Posterior vena cava (tissue), 2 donors: ENCODE measurements around the gene CEACAM21. TPM values are rescaled to one million over a fixed set of nuclear protein-coding genes. Genes with fewer than 3 reads are reported as not detected.

ENCODE experiments used
- DNase-seq: peaks from one replicate; pipeline ENCODE4 v3.0.0-alpha.2; 2020; ENCODE audit warnings: low spot score
- intact Hi-C, 2 donors: fragments of 100-400 bp; cut with DNase I; formaldehyde crosslinking; loops; one replicate each; pipeline versions ENCODE4 v1.14.1 to v1.14.2; 2022 to 2023
- long read RNA-seq, 2 donors: library from polyadenylated mRNA; unstranded; transcript quantifications; one replicate each; pipeline ENCODE4 v2.0.0, GENCODE V29; 2020 to 2021
- total RNA-seq, 2 donors: library from RNA; stranded (reverse); fragmentation: NEBNext Ultra II Directional; extraction: Animal tissue kit (Norgen Biotek cat#: 25700); gene quantifications; one replicate each; pipeline ENCODE4 v1.2.1, GENCODE V29; 2021
- donor health status: DM: yes; HTN: yes; CAD: no.
- donor health status: DM: yes; HTN: yes; CAD: no.

The CEACAM21 gene
- total RNA-seq = 1 to 10 TPM in 1 of 2 donors, under 1 TPM in 1; 0.48 to 2.5 TPM
- long read RNA-seq, donor 1 = 0 reads
- long read RNA-seq, donor 2, partial matches to known transcripts = 2 of 4 reads
- long read RNA-seq, donor 2, other reads (novel, unspliced or antisense) = 2 of 4 reads

DNA sequence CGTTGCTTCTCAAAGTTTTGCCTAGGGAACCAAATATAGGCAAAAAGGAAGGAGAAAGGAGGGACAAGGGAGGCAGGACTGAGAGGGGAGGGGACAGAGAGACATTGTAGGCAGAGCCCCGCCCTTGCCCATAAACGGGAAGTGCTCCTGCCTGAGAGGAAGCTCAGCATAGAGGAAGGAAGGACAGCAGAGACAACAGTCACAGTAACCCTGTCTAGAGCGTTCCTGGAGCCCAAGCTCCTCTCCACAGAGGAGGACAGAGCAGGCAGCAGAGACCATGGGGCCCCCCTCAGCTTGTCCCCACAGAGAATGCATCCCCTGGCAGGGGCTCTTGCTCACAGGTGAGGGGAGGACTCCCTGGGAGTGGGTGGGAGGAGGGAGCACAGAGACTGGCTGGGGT is at the start of gene CEACAM21:
CEACAM21 (plus strand) TSS at position 169 of the 400 bp plus-strand sequence; CDS start at position 278, 109 bp downstream.
- intact Hi-C loops = no loop called here
- no peak for DNase-seq

DNA sequence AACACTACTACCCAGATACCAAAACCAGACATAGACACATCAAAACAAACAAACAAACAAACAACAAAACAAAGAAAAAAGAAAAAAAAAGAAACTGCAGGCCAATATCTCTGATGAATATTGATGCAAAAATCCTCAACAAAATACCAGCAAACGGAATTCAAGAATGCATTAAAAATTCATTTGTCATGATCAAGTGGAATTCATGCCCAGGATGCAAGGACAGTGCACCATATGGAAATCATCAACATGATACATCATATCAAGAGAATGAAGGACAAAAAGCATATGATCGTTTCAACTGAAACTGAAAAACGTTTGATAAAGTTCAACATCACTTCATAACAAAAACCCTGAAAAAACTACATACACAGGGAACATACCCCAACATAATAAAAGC is 48.9 kb upstream of the CEACAM21 start:
- intact Hi-C loops = no loop called here
- DNase-seq = no peak

DNA sequence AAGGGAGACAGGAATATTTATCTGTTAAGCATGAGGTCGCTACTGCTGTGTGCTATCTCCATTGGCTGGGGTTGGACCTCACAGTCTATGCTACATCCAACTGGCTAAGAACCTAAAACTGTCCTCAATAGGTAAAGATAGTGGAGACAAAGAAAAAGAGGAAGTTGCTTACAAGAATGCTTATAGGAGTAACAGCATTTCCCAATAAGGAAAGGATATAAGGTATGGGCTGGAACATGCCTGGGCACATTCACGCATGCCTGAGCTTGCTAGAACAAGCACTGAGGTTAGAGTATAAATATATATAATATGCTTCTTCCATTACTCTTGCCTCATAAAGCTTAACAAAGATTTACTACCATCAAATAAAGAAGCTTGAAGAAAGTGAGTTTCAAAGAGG is 47.9 kb upstream of the CEACAM21 start:
- intact Hi-C loops = no loop called here
- DNase-seq = no peak

- no peak for DNase-seq
- intact Hi-C loops = no loop called here
Measured at GRCh38 chr19:41529484-41530183, 46.3 kb upstream of the CEACAM21 start.

DNA sequence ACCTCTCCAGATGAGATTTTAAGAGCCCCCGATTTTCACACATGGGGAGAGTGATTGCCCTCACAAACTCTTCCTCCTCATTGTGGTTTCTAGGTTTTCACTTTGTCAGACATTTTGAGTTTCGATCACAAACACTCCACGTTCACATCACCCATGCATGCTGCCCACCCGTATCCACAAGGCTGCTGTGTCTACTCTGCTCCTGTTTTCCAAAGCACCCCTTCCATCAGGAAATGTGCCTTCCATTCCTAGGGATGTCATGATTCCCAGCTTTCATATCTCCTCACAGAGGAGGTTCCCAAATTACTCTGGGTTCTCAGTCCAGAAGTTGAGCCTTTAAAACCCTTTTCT is 45.8 kb upstream of the CEACAM21 start:
- DNase-seq = no peak
- intact Hi-C loops = no loop called here

DNA sequence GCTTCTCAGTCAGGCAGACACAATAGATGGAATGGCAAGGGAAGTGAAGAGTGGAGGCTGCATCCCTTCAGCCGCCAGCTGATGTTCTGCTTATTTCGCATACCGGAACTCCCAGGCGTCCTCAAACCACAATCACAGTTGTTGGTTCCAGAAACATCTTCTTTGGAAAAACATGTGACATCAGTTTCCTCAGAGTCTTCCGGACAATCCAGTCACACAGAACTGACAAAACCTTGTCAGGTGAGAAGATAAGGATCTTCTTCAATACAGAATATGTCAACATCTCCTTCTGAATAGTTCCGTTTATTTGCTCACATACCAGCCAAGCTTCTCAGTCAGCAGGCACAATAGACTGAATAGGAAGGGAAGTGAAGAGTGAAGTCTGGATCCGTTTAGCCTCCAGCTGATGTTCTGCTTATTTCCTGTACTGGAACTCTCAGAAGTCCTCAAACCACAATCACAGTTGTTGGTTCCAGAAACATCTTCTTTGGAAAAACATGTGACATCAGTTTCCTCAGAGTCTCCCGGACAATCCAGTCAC is 45.1 kb upstream of the CEACAM21 start:
- intact Hi-C loops = no loop called here
- DNase-seq = no peak

- intact Hi-C loops = no loop called here
- peak; percentile 92 for DNase-seq
Measured at GRCh38 chr19:41531438-41532311, 44.3 kb upstream of the CEACAM21 start.

DNA sequence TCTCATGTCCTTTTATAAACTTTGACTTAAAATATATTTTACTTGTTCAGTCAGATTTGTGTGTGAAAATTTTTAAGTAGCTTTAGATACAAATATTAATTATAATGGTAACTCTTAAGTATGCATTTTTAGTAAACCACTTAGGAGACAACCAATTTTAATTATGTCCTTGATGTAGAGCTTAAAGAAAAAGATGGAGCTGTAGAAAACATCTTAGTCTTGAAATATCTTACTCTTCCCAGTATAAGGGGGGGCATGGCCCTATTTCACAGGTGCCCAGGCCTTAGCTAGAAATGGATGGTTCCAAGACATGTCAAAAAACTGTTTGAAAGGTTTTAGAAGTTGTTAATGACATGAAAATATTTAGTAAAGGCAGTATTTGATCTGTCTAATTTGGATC is 43.4 kb upstream of the CEACAM21 start:
- intact Hi-C loops = no loop called here
- no peak for DNase-seq

- DNase-seq = no peak
- intact Hi-C loops = no loop called here
Measured at GRCh38 chr19:41533671-41534215, 42.2 kb upstream of the CEACAM21 start.

DNA sequence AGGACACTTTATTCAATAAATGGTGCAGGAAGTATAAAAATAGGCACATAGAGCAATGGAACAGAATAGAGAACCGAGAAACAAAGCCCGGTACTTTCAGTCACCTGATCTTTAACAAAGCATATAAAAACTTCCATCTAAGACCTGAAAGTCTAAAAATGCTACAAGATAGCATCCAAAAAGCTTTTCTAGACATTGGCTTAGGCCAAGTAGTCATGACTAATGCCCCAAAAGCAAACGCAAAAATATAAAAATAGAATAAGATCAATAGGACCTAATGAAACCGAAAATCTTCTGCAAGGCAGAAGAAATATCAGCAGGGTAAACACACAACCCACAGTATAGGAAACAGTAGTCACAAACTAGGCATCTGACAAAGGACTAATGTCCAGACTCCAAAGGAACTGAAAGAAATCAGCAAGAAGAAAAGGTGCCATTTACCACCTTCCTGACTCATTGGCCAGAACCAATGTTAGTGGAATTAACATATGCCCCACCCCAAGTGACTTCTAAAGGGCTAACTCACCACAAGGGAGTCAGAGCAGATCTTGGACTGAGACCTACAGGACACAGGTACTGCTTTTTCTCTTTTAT is 40.8 kb upstream of the CEACAM21 start:
- intact Hi-C loops = no loop called here
- no peak for DNase-seq

DNA sequence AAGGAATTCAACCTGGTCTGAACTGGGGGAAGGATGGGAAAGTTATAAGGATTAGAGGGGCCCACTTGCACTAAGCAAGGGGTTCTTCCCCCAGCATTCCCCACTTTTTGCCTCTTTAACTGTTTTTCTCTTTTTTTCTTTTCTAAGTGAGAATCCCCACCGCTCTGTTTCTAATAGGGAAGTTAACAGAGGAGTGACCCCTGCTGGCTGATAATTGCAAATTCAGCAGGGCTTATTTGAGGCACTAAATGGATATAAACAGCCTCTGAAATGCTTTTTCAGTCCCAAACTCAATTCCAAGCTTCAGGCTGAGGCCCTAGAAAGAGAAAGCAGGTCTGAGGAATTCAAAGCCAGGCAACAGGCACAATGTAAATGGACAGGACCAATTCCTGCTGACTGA is 38.2 kb upstream of the CEACAM21 start:
- intact Hi-C loops = no loop called here
- no peak for DNase-seq

DNA sequence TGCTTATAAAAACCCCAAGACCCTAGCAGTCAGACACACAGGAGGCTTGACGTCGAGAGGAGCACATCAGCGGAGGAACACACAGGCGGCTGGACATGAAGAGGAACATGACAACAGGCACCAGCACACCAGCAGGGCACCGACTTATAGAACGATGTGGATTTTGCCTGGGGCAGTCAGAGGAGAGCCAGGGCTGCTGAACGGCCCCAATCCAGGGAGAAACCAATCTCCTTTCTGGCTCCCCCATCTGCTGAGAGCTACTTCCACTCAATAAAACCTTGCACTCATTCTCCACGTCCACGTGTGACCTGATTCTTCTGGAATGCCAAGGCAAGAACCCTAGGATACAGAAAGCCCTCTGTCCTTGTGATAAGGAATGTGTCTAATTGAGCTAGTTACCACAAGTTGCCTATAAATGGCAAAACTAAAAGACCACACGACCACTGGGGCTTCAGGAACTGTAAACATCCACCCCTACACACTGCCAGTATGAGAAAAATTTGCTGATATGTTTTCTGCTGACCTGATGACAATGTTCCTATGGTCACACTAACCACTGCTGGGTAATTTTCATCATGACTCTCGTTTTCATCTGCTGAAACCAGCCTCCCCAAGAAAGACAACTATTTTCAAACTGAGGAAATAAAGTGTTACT is 35.8 kb upstream of the CEACAM21 start:
- intact Hi-C loops = no loop called here
- DNase-seq = no peak

DNA sequence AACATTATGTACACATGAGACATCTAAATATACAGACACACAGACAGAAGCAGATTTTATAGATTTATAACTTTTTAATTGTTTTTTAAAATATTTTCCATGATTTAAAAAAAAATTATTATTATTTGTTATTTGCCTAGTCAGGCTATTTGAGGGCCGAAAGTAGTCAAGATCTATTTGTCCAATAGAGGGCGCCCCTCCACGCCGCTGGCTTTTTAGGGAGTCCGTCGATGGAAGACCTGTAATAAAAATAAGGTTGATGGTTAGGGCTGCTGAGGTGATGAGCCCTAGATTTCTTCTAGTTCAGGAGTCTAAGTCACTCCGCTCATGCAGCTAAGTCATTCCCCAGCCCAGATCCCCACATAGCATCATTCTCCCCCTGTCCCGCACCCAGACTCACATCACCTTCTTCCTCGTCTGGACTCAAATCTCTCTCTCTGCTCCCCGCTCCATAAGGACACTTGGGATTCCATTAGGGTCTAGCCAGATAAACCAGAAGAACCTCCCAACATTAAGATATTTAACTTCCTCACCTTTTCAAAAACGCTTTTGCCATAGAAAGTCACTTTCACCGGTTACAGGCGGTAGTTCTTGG is 33.9 kb upstream of the CEACAM21 start:
- intact Hi-C loops = no loop called here

GRCh38 chr19:41542622-41543021 is 33.3 kb upstream of the CEACAM21 start:
- DNase-seq = no peak
- intact Hi-C loops = no loop called here

More for the DNA sequence above, 33.9 kb upstream of the CEACAM21 start:
- peak; percentile 90 for DNase-seq

DNA sequence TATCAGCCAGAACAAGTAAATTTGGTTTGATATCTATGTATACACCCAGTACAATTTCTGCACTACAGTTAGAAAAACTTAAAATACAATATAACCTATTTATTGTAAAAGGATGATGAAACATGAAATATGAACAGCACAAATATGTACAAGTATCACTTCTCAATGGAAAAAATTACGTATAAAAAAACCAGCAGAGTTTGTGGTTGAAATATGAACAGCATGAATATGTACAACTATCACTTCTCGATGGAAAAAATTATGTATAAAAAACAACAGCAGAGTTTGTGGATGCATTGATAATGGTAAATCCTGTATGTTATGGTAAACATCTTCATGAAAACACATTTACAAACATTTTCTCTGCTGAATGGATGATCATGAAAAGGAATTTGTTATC is 32.4 kb upstream of the CEACAM21 start:
- intact Hi-C loops = no loop called here
- no peak for DNase-seq

GRCh38 chr19:41545547-41545946 is 30.4 kb upstream of the CEACAM21 start:
- no peak for DNase-seq
- intact Hi-C loops = no loop called here

DNA sequence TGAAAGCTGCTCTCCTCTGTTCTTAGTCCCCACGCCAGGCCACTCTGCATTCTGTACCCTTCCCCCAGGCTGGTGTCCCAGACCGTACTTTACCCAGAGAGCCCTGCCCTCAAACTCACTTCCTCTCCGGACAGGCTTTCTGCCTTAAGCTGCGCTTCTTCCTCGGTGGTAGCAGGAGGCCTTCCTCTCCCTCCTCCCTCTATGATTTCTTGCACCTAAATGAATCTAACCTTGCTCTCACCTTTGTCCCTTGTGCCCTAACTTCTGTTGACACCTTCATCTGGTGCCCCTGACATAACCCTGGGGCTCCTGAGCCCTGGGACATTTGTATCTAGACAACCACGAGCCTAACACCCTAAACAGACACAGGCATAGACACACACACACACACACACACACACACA is 29.6 kb upstream of the CEACAM21 start:
- intact Hi-C loops = no loop called here

GRCh38 chr19:41546961-41547360 is 29.0 kb upstream of the CEACAM21 start:
- intact Hi-C loops = no loop called here

More for the DNA sequence above, 29.6 kb upstream of the CEACAM21 start:
- no peak for DNase-seq

DNA sequence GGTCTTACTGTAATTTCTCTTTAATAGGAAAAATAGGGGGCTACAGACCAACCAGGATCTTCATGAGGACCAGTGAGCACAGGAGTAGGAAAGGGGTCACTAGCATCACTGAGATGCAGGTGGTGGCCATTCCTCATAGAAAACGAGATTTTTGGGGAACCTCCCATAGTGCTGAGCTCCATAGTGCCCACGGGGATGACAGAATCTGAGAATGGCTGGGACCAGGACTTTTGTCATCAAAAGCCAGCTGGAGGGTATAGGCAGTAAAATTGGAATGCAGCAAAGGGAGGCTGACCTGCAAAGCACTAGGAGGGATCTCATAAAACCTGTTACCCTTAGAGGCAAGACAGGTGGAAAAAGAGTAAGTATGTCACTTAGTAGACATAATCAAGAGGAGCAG is 28.4 kb upstream of the CEACAM21 start:
- DNase-seq = no peak
- intact Hi-C loops = no loop called here

More at GRCh38 chr19:41546961-41547360, 29.0 kb upstream of the CEACAM21 start:
- no peak for DNase-seq
